Dedifferentiated amniotic fluid mesenchymal stem cell (primary cell): ENCODE measurements around the gene SFMBT2.

ENCODE experiments used
- DNase-seq: peaks from one replicate; pipeline ENCODE4 v3.0.0-alpha.2; 2016; ENCODE audit errors: extremely low spot score

Gene SFMBT2

GRCh38 chr10:7410862-7411670, at the start of gene SFMBT2:
Gene SFMBT2 (minus strand): TSS chr10:7411034. CDS start chr10:7381898, 29,136 bp downstream.
- peak; percentile 31 for DNase-seq

- no peak for DNase-seq
Observed at GRCh38 chr10:7460006-7460405, 49.2 kb upstream of the SFMBT2 start.

DNA sequence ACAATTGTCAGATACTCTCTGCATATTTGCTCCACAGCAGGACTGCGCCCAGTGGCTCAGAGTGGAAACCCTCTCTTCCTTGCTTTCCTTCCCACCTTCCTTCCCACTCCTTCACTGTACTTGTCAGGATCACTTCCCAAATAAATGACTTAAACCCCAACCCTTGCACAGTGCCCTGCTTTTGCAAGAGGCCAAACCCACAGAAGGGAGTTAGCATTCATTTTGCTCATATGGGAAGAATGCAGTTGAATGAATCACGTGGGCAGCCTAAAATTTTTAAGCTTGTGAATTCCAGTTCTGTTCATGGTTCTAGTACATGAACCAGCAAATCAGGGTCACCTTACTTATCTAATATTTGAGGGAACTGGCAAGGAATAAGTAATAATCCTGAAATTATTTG, 47.7 kb upstream of the SFMBT2 start:
- DNase-seq, result no peak

- no peak for DNase-seq
Observed at GRCh38 chr10:7457478-7458316, 46.9 kb upstream of the SFMBT2 start.

DNA sequence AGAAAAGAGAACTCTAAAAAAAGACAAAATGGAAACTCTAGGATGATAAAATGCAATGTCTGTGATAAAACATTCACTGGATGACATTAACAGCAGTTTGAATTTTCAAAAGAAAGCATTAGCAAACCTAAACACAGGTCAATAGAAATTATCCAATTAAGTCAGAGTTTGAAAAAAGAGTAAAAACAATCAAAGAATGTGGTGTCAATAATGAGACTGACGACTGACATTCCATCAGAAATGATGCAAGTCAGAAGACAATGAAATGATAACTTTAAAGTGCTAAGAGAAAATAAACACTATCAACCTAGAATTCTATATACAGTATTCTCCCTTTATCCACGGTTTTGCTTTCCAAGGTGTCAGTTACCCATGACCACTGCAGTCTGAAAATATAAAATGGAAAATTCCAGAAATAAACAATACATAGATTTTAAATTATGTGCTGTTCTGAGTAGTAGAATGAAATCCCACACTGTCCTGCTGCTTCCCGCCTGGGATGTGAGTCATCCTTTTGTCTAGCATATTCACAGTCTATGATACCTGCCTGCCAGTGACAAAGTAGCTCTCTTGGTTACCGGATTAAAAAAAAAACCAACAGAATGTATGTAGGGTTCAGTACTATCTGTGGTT, 38.3 kb upstream of the SFMBT2 start:
- no peak for DNase-seq

GRCh38 chr10:7445474-7446185, 34.8 kb upstream of the SFMBT2 start:
- no peak for DNase-seq

GRCh38 chr10:7444551-7445121, 33.8 kb upstream of the SFMBT2 start:
- no peak for DNase-seq

DNA sequence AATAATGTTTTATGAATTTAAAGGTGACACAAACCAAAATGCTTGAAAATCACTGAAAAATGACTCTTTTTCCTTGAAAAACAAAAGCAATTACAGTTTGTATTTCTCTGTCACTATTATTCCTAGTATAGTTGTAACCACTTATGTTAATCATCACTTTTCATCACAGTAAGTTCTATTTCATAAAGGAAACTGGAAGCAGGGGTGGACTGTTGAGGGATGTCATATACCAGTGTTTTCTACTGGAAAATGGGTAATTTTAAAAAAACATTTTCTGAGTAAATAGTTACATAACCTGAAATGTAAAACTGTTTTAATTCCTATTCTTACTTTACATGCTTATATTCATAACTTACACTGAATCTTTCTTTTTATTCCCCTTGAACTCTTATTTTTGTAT, 32.2 kb upstream of the SFMBT2 start:
- no peak for DNase-seq

DNA sequence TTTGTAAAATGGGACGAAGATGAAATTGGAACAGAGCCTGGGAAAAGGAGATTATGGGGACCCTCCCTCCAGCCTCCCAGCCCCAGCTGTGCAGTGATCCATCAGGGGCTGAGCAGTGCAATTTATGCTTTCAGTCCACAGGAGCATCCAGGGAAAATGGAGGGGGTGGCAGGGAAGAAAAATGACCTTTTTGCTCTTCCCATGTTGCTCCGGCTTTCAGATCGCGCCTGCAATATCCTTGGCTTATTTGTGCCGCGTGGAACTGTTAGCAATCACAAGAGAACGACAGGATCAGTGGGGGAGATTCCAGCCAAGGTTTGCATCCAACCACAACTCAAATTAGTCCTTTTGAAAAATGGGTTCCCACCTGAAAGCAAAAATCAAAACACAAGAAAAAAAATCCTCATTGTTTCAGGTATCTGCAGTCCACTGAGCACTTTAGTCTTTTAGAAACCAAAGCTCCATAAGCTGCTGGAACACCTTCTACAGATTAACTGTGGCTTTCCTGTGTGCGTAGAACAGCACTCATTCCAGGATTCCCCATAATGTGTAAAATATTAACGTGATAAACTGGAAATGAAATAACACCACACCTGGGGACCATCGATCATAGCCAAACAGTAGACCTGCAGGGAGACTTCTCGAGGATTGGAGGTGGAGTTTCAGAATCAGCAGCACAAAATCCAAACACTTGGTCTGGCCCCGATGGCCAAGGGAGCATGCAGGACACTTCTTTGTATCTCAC, 30.7 kb upstream of the SFMBT2 start:
- DNase-seq, result no peak

DNA sequence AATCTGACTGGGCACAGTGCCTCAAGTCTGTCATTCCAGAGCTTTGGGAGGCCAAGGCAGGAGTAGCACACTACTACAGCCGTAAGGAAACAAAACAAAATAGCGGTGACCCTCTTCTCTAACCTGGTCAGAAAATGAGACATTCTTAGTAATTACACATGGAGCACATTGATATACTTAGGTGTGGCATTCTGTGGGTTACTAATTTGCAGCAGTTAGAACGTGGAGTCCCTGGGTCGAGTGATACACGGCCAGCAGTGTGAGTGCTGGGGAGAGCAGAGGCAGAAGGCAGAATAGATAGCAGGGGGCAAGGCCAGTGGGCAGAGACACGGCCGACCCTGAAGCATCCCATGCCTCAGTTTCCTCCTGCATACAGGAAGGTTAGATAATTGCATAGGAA, 28.9 kb upstream of the SFMBT2 start:
- no peak for DNase-seq

DNA sequence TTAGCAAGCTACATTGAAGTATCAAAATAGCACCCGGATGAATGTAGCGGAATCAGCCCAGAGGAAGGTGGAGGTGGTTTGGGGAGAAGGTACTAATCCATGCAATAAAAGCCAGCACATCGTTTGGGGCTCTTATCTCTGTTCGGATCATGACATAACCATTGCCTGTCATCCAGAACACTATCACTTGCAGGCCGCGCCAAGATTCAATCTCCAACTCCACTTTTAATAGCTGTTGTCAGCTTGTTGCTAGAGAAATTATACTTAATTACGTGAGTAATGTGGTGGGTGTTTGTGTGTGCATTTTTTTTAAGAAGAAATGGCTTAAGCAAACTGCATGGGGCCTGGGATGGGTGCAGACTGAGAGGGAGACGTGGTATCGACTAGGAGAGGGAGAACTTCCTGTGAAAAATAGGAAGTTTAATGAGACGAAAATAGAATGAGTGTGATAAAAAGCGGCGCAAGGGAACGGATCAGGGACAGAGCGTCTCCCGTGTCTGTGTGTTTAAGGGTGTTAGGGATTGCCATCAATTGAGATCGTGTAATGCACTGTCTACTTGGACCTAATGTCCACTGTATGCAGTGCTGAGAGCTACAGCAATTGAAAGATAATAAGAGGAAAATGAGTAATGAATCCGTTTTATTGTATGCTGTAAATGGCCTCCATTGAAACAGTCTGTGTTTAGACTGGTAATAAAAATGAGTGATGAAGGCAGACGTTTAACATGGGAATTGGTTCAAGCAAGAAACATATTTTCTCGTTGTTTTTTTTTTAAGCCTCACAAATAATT, 27.6 kb upstream of the SFMBT2 start:
- DNase-seq, result no peak

DNA sequence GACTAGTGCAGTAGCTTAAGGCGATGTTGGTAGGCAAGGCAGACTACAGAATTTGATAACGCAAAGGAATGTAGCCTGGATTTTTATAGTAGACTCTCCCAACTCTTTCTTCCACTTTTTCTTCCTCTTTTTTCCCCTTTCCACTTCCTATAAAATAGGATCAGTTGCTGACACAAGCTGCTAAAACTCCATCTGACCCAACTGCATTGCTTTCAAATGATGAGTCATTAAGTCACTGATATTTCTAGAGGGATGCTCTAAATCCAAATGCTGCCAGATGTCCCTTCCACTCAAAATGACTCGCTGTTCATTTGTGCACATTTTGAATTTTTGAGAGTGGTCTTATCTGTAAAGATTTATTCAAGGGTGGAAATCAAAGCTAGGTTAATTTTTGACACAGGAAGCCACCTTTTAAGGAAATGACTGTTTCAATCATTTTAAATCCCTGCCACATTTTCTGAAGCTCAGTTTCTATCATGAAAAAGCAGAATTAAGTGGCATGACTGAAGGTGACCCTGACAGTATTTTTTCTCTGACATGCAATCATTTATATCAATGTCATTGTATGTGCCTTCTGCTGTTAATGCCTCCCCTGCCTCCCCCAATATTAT, 25.8 kb upstream of the SFMBT2 start:
- DNase-seq, result no peak

GRCh38 chr10:7435674-7436073, 24.8 kb upstream of the SFMBT2 start:
- DNase-seq, result no peak

GRCh38 chr10:7434378-7434777, 23.5 kb upstream of the SFMBT2 start:
- DNase-seq, result no peak

DNA sequence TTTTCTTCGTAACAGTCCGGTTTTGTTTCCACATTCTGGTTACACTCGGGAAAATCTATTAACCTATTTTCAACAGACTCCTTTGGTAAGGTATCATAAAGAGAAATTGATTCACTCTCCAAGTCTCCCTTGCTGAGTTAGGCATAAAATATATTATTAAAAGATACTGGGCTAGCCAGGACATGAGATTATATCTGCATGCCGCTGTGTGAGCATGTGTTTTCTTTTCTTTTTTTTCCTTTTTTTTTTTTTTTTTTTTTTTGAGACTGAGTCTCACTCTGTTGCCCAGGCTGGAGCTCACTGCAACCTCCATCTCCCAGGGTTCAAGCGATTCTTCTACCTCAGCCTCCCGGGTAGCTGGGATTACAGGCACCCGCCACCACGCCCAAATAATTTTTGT, 23.0 kb upstream of the SFMBT2 start:
- no peak for DNase-seq

- no peak for DNase-seq
Observed at GRCh38 chr10:7432884-7433726, 22.3 kb upstream of the SFMBT2 start.

DNA sequence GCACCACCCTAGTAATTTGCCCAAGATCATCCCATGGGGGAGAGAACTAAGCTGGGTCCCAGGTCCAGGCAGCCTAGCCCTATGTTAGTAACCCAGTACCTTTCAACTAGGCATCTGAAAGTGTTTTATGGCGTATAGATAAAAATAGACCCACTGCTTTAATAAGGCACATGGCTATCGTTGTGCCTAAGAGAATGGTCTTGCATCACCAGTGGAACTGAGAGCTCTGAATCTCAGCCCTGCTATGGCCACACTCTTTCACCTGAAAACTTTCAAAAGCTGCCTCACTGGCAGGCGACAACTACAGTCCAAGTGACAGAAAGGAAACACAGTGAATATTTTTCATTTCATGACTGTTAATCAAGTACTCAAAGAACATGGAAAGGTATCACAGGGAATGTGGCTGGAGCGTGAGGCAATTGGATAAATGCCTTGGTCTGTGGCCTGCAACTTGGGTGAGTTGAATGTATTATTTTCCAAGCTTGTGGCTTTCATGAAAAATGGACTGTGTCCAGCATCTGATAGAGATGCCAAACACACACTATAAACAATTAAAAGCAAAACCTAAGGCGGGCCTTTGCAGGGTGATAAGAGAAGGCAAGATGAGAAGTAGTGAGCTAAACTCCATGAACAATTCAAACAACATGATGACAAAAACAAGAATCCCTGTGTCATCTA, 18.0 kb upstream of the SFMBT2 start:
- no peak for DNase-seq

DNA sequence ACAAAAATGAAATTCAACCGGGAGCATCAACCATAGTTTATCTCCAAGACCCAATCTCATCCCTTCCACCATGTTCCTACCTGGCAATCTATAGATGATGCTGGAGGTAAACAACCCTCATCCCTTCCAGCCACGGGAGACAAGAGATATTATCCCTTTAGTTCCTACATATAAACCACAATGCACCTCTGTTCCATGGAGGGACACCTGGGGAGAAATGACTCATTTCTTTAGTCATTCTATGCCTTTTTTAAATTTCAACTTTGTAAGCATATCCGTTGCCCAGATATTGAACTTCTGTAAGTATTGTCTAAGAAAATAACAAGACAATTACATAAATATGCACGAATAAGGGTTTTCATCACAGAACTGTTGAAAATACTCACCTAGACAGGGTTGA, 15.5 kb upstream of the SFMBT2 start:
- no peak for DNase-seq
